B cell (primary cell): ENCODE measurements around the gene SHMT2. TPM values are rescaled to one million over a fixed set of nuclear protein-coding genes. Genes with fewer than 3 reads are reported as not detected.

Experiments used
- ATAC-seq: fragments of 200-7000 bp; cut with Tn5 transposase; one replicate; pipeline ENCODE4 v1.10.0; 2021; ENCODE audit warnings: low read depth, mild to moderate bottlenecking, moderate number of reproducible peaks, moderate library complexity
- CTCF ChIA-PET: fragments of 350-600 bp; sonication (Branson Sonifier 250); formaldehyde crosslinking; loops from one replicate; lab custom pipeline; 2021; ENCODE audit warnings: antibody characterized with exemption, inconsistent platforms; lab: Charles Lee
- POLR2A ChIA-PET: fragments of 350-600 bp; sonication (Branson Sonifier 250); formaldehyde crosslinking; loops from one replicate; lab custom pipeline; 2021; ENCODE audit warnings: antibody characterized with exemption; lab: Charles Lee
- DNase-seq: peaks from one replicate; pipeline ENCODE4 v3.0.0; 2013
- H2AFZ ChIP-seq: 2 replicates; pipeline ENCODE4 v1.6.1; 2012; ENCODE audit warnings: mild to moderate bottlenecking, low read depth, low read length; ENCODE audit not compliant: insufficient read depth, poor library complexity, severe bottlenecking
- H3K27ac ChIP-seq, 2 donors: 1 replicate in 1 of 2; 2 replicates in 1 of 2; pipeline ENCODE4 v1.5.1; 2012 to 2013; ENCODE audit warnings: low read length in 2 of 2, mild to moderate bottlenecking in 2 of 2, moderate library complexity in 1 of 2
- H3K27me3 ChIP-seq, 4 experiments: fragments of 200-600 bp in 1 of 4; sonication (generic) in 1 of 4; replicated peaks in 1 of 4; 1 replicate in 2 of 4; 2 replicates in 2 of 4; pipeline versions ENCODE4 v1.6.1 to v1.7.0; 2013 to 2016; ENCODE audit warnings: low read length in 3 of 4, mild to moderate bottlenecking in 2 of 4, mixed read lengths in 1 of 4, moderate library complexity in 1 of 4; ENCODE audit not compliant: insufficient read depth in 4 of 4, control insufficient read depth in 3 of 4; ENCODE audit errors: control extremely low read depth in 1 of 4
- H3K36me3 ChIP-seq, 2 experiments: replicated peaks in 1 of 2; 1 replicate in 1 of 2; 2 replicates in 1 of 2; pipeline versions ENCODE4 v1.6.1 to v1.7.1; 2013; ENCODE audit warnings: low read length in 1 of 2; ENCODE audit not compliant: insufficient read depth in 2 of 2, control insufficient read depth in 1 of 2; ENCODE audit errors: control extremely low read depth in 1 of 2, extremely low read depth in 1 of 2
- H3K4me1 ChIP-seq, 2 donors: fragments of 200-600 bp in 1 of 2; sonication (generic) in 1 of 2; 1 replicate in 1 of 2; 2 replicates in 1 of 2; pipeline versions ENCODE4 v1.5.1 to v1.6.1; 2013 to 2017; ENCODE audit warnings: low read length in 2 of 2; ENCODE audit not compliant: control insufficient read depth in 2 of 2, insufficient read depth in 2 of 2
- H3K4me2 ChIP-seq: replicated peaks from 2 replicates; pipeline ENCODE3; 2012; ENCODE audit warnings: mild to moderate bottlenecking, low read depth, low read length; ENCODE audit not compliant: poor library complexity, severe bottlenecking
- H3K4me3 ChIP-seq, 5 experiments: fragments of 200-600 bp in 1 of 5; sonication (generic) in 1 of 5; 1 replicate in 3 of 5; 2 replicates in 2 of 5; pipeline versions ENCODE4 v1.5.1 to v1.7.0; 2011 to 2016; ENCODE audit warnings: low read length in 4 of 5, mild to moderate bottlenecking in 4 of 5, low read depth in 2 of 5, control low read depth in 1 of 5, moderate library complexity in 1 of 5; ENCODE audit not compliant: insufficient read depth in 1 of 5; ENCODE audit errors: control extremely low read depth in 1 of 5, extremely low read depth in 1 of 5
- H3K79me2 ChIP-seq: fragments of 200-600 bp; sonication (generic); one replicate; pipeline ENCODE4 v1.6.0; 2016; ENCODE audit warnings: low read length; ENCODE audit not compliant: control insufficient read depth, insufficient read depth
- H3K9ac ChIP-seq: fragments of 200-600 bp; sonication (generic); 2 replicates; pipeline ENCODE4 v1.6.1; 2017; ENCODE audit warnings: mild to moderate bottlenecking, low read length, moderate library complexity
- H3K9me3 ChIP-seq, 3 donors: one replicate each; pipeline versions ENCODE4 v1.6.1 to v1.7.1; 2013; ENCODE audit warnings: low read length in 2 of 3; ENCODE audit not compliant: control insufficient read depth in 2 of 3, insufficient read depth in 1 of 3; ENCODE audit errors: control extremely low read depth in 1 of 3
- H4K20me1 ChIP-seq: 2 replicates; pipeline ENCODE4 v1.6.0; 2012; ENCODE audit warnings: mild to moderate bottlenecking, low read length; ENCODE audit not compliant: insufficient read depth, control insufficient read depth, poor library complexity, severe bottlenecking
- H3K27ac Mint-ChIP-seq: one replicate; pipeline ENCODE4 v1.8.0; 2021; ENCODE audit warnings: mixed read lengths
- H3K27me3 Mint-ChIP-seq: one replicate; pipeline ENCODE4 v1.8.0; 2021; ENCODE audit warnings: mixed read lengths
- H3K4me1 Mint-ChIP-seq: one replicate; pipeline ENCODE4 v1.8.0; 2021; ENCODE audit warnings: mixed read lengths
- H3K4me3 Mint-ChIP-seq: one replicate; pipeline ENCODE4 v1.8.0; 2021; ENCODE audit warnings: mixed read lengths
- H3K9me3 Mint-ChIP-seq: one replicate; pipeline ENCODE4 v1.8.0; 2022; ENCODE audit warnings: mixed read lengths; ENCODE audit not compliant: insufficient read depth
- EZH2 ChIP-seq: IDR thresholded peaks from 2 replicates; pipeline ENCODE4 v1.6.1; 2012; ENCODE audit warnings: borderline replicate concordance, low read depth, mild to moderate bottlenecking, moderate library complexity, low read length; ENCODE audit not compliant: insufficient read depth, poor library complexity, severe bottlenecking
- WGBS: methylation state at CpG from one replicate; pipeline ENCODE4 v1.1.5; 2013; ENCODE audit warnings: missing lambda C conversion rate; ENCODE audit not compliant: insufficient coverage; 5-methylcytosine and 5-hydroxymethylcytosine counted together
- intact Hi-C: fragments of 100-400 bp; cut with micrococcal nuclease; formaldehyde crosslinking; loops from one replicate; pipeline ENCODE4 v1.10.0; 2022
- polyA plus RNA-seq: library from polyadenylated mRNA; depleted of rRNA; stranded (reverse); fragments of >200 nt; gene quantifications from 2 replicates; pipeline ENCODE4 v1.2.3, GENCODE V29; 2012
- total RNA-seq, 2 donors: library from RNA; stranded (reverse); fragments of 120-200 nt in 1 of 2; gene quantifications; 1 replicate in 1 of 2; 2 replicates in 1 of 2; pipeline versions ENCODE4 v1.2.3 to v1.2.4, GENCODE V29; 2013 to 2022
- TF ChIP-seq, protein P1 (sequence below): fragments of 200-600 bp; IDR thresholded peaks from one replicate; pipeline ENCODE4 v1.8.0; 2022; ENCODE audit warnings: antibody characterized with exemption, mild to moderate bottlenecking

Gene SHMT2
- total and polyA plus RNA-seq, 2 donors (not counting 1 experiment from before 2014, with no cell fraction given): 166 to 236 TPM

GRCh38 chr12:57216921-57217879 lies 12.3 kb upstream of the SHMT2 start:
- Histone ChIP-seq H3K36me3 (no peaks in the 10 kb centered on the region), H3K4me3 (peak overlapping the region in 4 of 5 experiments; percentile 44 to 59 (median 54)), H4K20me1 (peaks cover 20% of the 10 kb centered on the region), H2AFZ (peak overlapping the region; percentile 32), H3K27ac (no peak overlapping the region), H3K27me3 (peaks cover 0 to 90% (median 46%) of the 10 kb centered on the region in 4 experiments), H3K79me2 (no peaks in the 10 kb centered on the region), H3K9ac (peak overlapping the region; percentile 67), H3K9me3 (peaks cover 0 to 23% (median 0%) of the 10 kb centered on the region in 3 donors), H3K4me2 (peak overlapping the region; percentile 94), H3K4me1 (peaks cover 74 to 76% of the 10 kb centered on the region in 2 donors)
- TF ChIP-seq EZH2: no peak
- TF ChIP-seq, protein P1, sequence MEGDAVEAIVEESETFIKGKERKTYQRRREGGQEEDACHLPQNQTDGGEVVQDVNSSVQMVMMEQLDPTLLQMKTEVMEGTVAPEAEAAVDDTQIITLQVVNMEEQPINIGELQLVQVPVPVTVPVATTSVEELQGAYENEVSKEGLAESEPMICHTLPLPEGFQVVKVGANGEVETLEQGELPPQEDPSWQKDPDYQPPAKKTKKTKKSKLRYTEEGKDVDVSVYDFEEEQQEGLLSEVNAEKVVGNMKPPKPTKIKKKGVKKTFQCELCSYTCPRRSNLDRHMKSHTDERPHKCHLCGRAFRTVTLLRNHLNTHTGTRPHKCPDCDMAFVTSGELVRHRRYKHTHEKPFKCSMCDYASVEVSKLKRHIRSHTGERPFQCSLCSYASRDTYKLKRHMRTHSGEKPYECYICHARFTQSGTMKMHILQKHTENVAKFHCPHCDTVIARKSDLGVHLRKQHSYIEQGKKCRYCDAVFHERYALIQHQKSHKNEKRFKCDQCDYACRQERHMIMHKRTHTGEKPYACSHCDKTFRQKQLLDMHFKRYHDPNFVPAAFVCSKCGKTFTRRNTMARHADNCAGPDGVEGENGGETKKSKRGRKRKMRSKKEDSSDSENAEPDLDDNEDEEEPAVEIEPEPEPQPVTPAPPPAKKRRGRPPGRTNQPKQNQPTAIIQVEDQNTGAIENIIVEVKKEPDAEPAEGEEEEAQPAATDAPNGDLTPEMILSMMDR: no peak
- DNase-seq (peak; percentile 67), ATAC-seq (peak; percentile 2)
- Mint-ChIP-seq H3K4me1 (peaks cover 74% of the 10 kb centered on the region), H3K27ac (peak overlapping the region; percentile 82), H3K4me3 (peak overlapping the region; percentile 88), H3K27me3 (peaks cover 58% of the 10 kb centered on the region), H3K9me3 (no peaks in the 10 kb centered on the region)
- 4% methylated on average over 60 of the region's 63 CpGs for WGBS
- CTCF ChIA-PET: interaction anchor here (8.8 kb wide), 1 partner anchor 19 kb away, joined by 838 read pairs; the partner anchor contains the start of genes SHMT2 and STAC3
- intact Hi-C loops: loop anchor here (1.0 kb wide), 2 partner anchors 8 to 12 kb away; partner anchors contain the start of gene SHMT2
- POLR2A ChIA-PET: interaction anchor here (3.3 to 5.6 kb wide), 2 partner anchors 11 to 23 kb away, joined by 28 to 110 read pairs; partner anchors contain the start of gene SHMT2
